DOHH2 (cell line): Measurements from ENCODE around the gene USP30.

ENCODE experiments used
- EZH2phosphoT487 ChIP-seq: fragments of 200-600 bp; sonication (generic); IDR thresholded peaks from 2 replicates; pipeline ENCODE4 v1.6.1; 2017; ENCODE audit warnings: borderline replicate concordance, mild to moderate bottlenecking, antibody characterized with exemption, low read length, moderate library complexity, mixed read lengths
- TF ChIP-seq, protein P1 (sequence below): fragments of 200-600 bp; sonication (generic); IDR thresholded peaks from one replicate; pipeline ENCODE4 v1.5.1; 2014; ENCODE audit warnings: antibody characterized with exemption, mild to moderate bottlenecking, low read depth, low read length; ENCODE audit not compliant: poor library complexity, severe bottlenecking

DNA sequence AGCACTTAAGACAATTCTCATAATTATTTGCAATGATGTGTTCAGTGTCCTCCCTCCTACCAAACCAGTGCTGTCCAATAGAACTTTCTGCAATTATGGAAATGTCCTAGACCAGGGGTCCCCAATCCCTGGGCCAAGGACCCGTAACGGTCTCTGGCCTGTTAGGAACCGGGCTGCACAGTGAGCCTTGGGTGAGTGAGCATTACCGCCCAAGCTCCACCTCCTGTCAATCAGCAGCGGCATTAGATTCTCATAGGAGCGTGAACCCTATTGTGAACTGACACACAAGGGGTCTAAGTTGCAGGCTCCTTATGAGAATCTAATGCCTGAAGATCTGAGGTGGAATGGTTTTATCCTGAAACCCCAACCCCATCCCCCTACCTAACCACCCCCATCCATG lies 35.4 kb upstream of the USP30 start:
- TF ChIP-seq, protein P1, sequence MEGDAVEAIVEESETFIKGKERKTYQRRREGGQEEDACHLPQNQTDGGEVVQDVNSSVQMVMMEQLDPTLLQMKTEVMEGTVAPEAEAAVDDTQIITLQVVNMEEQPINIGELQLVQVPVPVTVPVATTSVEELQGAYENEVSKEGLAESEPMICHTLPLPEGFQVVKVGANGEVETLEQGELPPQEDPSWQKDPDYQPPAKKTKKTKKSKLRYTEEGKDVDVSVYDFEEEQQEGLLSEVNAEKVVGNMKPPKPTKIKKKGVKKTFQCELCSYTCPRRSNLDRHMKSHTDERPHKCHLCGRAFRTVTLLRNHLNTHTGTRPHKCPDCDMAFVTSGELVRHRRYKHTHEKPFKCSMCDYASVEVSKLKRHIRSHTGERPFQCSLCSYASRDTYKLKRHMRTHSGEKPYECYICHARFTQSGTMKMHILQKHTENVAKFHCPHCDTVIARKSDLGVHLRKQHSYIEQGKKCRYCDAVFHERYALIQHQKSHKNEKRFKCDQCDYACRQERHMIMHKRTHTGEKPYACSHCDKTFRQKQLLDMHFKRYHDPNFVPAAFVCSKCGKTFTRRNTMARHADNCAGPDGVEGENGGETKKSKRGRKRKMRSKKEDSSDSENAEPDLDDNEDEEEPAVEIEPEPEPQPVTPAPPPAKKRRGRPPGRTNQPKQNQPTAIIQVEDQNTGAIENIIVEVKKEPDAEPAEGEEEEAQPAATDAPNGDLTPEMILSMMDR = no peak
- no peak for TF ChIP-seq EZH2phosphoT487
